HTERT RPE-1 (cell line): ENCODE results near the gene WDR55.
"Not testable (repeated sequence)": the region's sequence is repeated elsewhere in the genome, so short reads cannot be mapped to it uniquely, and the experiment has no call there.

ENCODE experiments used
- in situ Hi-C: fragments of 300-500 bp; cut with MboI; formaldehyde crosslinking; loops from 4 replicates; pipeline ENCODE4 v1.14.3; 2020; ENCODE audit warnings: low sequenced_read_pairs

WDR55 gene

GRCh38 chr5:140710899-140711552 lies 46.3 kb downstream of the WDR55 start:
- in situ Hi-C loops: no loop called here

DNA sequence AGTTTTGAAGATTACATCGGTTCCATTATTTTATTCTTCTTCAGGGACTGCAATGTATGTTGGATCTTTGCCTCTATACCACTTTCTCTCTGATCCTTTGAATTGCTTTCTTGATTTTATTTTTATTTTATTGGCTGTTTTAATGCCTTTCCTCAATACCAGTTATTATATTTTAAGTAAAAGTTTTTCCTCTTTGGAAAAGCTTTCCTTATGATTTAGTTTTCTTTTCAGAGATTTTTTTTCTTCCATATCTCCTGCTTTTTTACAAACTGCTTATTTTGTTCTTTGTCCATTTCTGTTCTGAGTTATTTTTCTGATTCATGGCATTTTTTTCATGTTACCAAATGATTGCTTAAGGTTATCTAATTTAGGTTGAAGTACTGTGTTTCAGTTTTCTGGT lies 47.1 kb downstream of the WDR55 start:
- in situ Hi-C loops: no loop called here

GRCh38 chr5:140713562-140714094 lies 48.9 kb downstream of the WDR55 start:
- in situ Hi-C loops: no loop called here

DNA sequence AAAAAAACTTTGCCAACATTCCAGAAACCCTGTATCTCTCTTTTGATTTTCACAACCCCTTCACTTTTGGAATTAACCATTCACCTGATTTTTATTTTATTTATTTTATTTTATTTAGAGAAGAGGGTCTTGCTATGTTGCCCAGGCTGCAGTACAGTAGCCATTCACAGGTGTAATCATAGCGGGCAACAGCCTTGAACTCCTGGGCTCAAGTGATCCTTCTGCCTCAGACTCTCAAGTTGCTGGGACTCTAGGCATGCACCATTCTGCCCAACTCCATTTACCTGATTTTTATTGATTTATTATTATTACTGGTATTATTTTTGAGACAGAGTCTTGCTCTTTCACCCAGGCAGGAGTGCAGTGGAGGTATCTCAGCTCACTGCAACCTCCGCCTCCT lies 51.5 kb downstream of the WDR55 start:
- in situ Hi-C loops: not testable (repeated sequence)

- in situ Hi-C loops: no loop called here
These were observed 53.5 kb downstream of the WDR55 start for GRCh38 chr5:140718266-140718592.

- in situ Hi-C loops: not testable (repeated sequence)
These were observed 56.0 kb downstream of the WDR55 start for GRCh38 chr5:140720738-140721137.

- in situ Hi-C loops: not testable (repeated sequence)
These were observed 56.7 kb downstream of the WDR55 start for GRCh38 chr5:140721395-140721794.
